SJSA1 (cell line): ENCODE results near the gene TOLLIP. TPM values are rescaled to one million over a fixed set of nuclear protein-coding genes. Genes with fewer than 3 reads are reported as not detected.

Source experiments
- DNase-seq, 2 experiments: peaks; one replicate each; pipeline ENCODE4 v3.0.0-alpha.2; 2015 to 2020; ENCODE audit warnings: low spot score in 2 of 2, low read depth in 1 of 2
- H3K27ac ChIP-seq: fragments of 250-450 bp; sonication (Bioruptor Pico); 2 replicates; pipeline ENCODE4 v1.5.1; 2020; ENCODE audit warnings: mild to moderate bottlenecking, moderate library complexity
- H3K27me3 ChIP-seq: fragments of 250-450 bp; sonication (Bioruptor Pico); replicated peaks from 2 replicates; pipeline ENCODE4 v1.5.1; 2020; ENCODE audit warnings: mild to moderate bottlenecking, moderate library complexity
- H3K36me3 ChIP-seq: fragments of 250-450 bp; sonication (Bioruptor Pico); 2 replicates; pipeline ENCODE4 v1.5.1; 2020; ENCODE audit warnings: mild to moderate bottlenecking
- H3K4me1 ChIP-seq: fragments of 250-450 bp; sonication (Bioruptor Pico); replicated peaks from 2 replicates; pipeline ENCODE4 v1.6.1; 2021; ENCODE audit warnings: mild to moderate bottlenecking
- H3K4me3 ChIP-seq: fragments of 250-450 bp; sonication (Bioruptor Pico); 2 replicates; pipeline ENCODE4 v1.5.1; 2020; ENCODE audit warnings: mild to moderate bottlenecking
- H3K9me3 ChIP-seq: fragments of 250-450 bp; sonication (Bioruptor Pico); replicated peaks from 2 replicates; pipeline ENCODE4 v1.5.1; 2020; ENCODE audit warnings: mild to moderate bottlenecking
- total RNA-seq: library from RNA; depleted of rRNA; stranded (reverse); fragments of >200 nt; shearing (Covaris generic); gene quantifications from 2 replicates; pipeline ENCODE4 v1.2.3, GENCODE V29; 2014

TOLLIP gene
- total RNA-seq, 1 experiment from 2014 or later: 18.8 TPM

DNA sequence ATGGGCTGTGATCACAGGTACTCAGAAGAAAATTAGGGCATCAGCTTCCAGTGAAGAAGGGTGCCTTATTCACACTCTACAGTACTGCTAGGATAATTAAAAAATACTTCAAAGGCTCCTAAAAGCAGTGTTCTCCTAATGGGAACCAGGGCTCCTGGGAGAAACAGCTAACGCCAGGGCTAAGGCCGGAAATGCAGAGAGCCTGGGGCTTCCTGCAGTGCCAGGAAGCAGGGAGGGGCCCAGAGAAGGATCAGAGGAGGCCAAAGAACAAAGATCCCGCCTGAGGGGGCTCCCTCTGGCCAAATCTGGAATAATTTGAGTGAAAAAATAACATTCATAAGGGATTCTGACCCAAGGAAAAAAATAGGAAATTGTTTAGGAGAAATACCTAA is 27.5 kb downstream of the TOLLIP start:
- Histone ChIP-seq H3K27ac (no peak overlapping the region), H3K4me1 (no peaks in the 10 kb centered on the region), H3K9me3 (no peaks in the 10 kb centered on the region), H3K4me3 (no peak overlapping the region), H3K36me3 (no peaks in the 10 kb centered on the region), H3K27me3 (no peaks in the 10 kb centered on the region)
- DNase-seq: no peak

GRCh38 chr11:1281326-1281973 is 28.0 kb downstream of the TOLLIP start:
- H3K4me1 ChIP-seq: no peaks in the 10 kb centered on the region
- no peak for DNase-seq
- H3K36me3 ChIP-seq: no peaks in the 10 kb centered on the region
- no peak overlapping the region for H3K27ac ChIP-seq
- no peaks in the 10 kb centered on the region for H3K9me3 ChIP-seq
- H3K4me3 ChIP-seq: no peak overlapping the region
- no peaks in the 10 kb centered on the region for H3K27me3 ChIP-seq

- Histone ChIP-seq H3K9me3 (no peaks in the 10 kb centered on the region), H3K36me3 (no peaks in the 10 kb centered on the region), H3K4me3 (no peak overlapping the region), H3K4me1 (no peaks in the 10 kb centered on the region), H3K27me3 (no peaks in the 10 kb centered on the region), H3K27ac (no peak overlapping the region)
- no peak for DNase-seq
These were observed 29.1 kb downstream of the TOLLIP start for GRCh38 chr11:1280116-1281035.

GRCh38 chr11:1279674-1280055 is 29.8 kb downstream of the TOLLIP start:
- no peak overlapping the region for H3K4me3 ChIP-seq
- no peaks in the 10 kb centered on the region for H3K4me1 ChIP-seq
- no peak for DNase-seq
- H3K36me3 ChIP-seq: no peaks in the 10 kb centered on the region
- H3K9me3 ChIP-seq: no peaks in the 10 kb centered on the region
- H3K27ac ChIP-seq: no peak overlapping the region
- H3K27me3 ChIP-seq: no peaks in the 10 kb centered on the region

- H3K36me3 ChIP-seq: no peaks in the 10 kb centered on the region
- no peaks in the 10 kb centered on the region for H3K9me3 ChIP-seq
- no peak overlapping the region for H3K27ac ChIP-seq
- DNase-seq: no peak
- H3K27me3 ChIP-seq: no peaks in the 10 kb centered on the region
- no peaks in the 10 kb centered on the region for H3K4me1 ChIP-seq
- H3K4me3 ChIP-seq: no peak overlapping the region
These were observed 30.4 kb downstream of the TOLLIP start for GRCh38 chr11:1278766-1279673.

DNA sequence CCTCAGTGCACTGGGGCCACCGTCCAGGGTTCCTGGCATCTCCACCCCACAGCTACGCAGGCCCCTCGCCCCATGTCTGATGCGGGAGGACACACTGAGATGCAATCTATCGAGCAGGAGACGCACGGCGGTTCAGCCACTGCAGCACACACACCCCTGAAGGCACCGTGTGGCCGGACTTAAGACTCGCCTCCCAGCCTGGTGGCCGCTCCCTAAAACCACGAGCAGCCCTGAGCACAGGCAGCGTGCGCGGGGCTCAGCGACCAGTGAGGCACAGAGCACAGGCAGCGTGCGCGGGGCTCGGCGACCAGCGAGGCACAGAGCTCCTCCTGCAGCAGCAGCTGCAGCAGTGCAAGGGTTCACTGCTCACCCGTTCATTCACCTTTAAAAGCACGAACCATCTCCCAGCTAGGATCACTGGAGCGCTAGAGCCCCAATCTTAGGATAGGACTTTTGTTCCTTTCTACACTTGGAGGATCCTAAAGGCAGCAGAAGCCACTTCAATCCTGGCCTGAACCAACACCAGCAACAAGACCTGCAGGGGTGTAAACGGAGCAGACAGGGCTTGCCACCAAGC is 31.4 kb downstream of the TOLLIP start:
- Histone ChIP-seq H3K4me3 (no peak overlapping the region), H3K27ac (no peak overlapping the region), H3K4me1 (no peaks in the 10 kb centered on the region), H3K9me3 (no peaks in the 10 kb centered on the region), H3K27me3 (no peaks in the 10 kb centered on the region), H3K36me3 (no peaks in the 10 kb centered on the region)
- DNase-seq: no peak

DNA sequence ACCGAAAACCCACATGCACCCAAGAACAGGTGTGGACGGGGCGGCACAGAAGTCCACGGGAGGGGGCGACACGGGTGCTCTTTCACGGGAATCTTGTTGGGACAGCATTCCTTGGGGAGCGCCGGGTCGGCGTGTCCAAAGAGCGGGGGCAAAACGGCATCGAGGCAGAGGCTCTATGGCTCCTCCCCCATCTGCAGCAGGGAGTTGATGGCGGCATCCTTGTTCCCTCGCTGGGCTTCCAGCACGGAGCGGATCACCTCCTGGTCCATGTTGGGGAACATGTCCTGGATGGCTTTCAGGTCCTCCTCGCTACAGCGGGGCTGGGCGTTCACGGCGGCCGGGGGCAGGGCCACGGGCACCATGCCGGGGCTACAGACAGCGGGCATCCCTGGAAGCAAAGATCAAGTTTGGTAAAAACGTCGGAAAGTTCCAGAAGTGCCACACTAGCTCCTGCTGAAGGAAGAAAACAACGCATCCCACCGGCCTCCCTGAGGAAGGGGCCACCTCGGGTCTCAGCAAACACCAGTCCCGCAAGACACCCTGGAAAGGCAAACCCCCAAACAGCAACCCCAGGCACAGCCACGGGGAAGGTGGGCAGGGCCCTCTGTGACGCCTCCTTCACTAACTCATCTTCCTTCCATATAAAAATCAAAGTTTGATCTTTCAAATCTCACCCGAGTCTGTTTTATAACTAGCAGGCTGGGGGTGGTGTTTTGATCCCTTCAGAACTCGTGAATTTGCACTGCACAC is 32.4 kb downstream of the TOLLIP start:
- no peaks in the 10 kb centered on the region for H3K36me3 ChIP-seq
- H3K4me3 ChIP-seq: no peak overlapping the region
- no peaks in the 10 kb centered on the region for H3K4me1 ChIP-seq
- no peak for DNase-seq
- no peaks in the 10 kb centered on the region for H3K27me3 ChIP-seq
- no peaks in the 10 kb centered on the region for H3K9me3 ChIP-seq
- H3K27ac ChIP-seq: no peak overlapping the region

- no peaks in the 10 kb centered on the region for H3K36me3 ChIP-seq
- DNase-seq: no peak
- no peaks in the 10 kb centered on the region for H3K27me3 ChIP-seq
- no peak overlapping the region for H3K4me3 ChIP-seq
- H3K27ac ChIP-seq: no peak overlapping the region
- H3K9me3 ChIP-seq: no peaks in the 10 kb centered on the region
- H3K4me1 ChIP-seq: no peaks in the 10 kb centered on the region
These were observed 33.2 kb downstream of the TOLLIP start for GRCh38 chr11:1276041-1276790.

DNA sequence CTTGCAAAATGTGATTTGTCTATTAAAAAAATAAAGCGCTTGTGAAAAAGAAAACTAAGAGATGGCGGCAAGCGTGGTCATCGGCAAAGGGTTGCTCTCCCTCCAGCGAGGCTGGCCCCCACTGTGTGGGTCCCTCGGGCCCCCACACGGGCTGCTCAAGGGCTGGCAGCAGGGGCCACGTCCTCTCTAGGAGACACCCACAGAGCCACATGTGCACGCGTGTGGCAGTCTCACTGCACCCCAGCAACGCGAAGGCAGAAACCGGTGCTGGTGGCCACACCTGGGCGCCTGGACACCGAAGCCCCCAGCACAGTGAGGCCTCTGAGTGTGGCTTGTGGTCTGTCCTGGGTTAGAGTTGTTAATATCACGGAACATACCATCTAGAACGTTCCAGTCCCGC is 34.4 kb downstream of the TOLLIP start:
- Histone ChIP-seq H3K9me3 (no peaks in the 10 kb centered on the region), H3K4me3 (no peak overlapping the region)
- DNase-seq: no peak

DNA sequence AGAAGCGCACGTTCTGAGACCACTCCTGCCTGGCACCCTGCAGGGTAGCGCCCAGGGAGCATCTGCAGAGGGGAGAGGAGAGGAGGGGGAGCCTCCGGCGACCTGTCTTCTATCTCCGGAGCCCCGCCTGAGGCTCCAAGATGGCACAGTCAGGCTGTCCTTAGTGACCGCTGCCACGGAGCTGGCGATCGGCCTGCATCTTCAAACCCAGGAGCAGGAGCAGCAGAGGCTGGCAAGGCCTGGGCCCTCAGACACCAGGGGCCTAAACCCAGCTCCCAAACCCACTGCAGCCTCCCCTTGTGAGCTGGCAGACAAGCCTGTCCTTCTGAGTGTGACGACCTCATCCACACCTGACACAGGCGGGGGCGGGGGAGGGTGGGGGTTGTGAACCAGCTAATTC is 34.9 kb downstream of the TOLLIP start:
- no peaks in the 10 kb centered on the region for H3K27me3 ChIP-seq
- DNase-seq: no peak
- H3K36me3 ChIP-seq: no peaks in the 10 kb centered on the region
- H3K9me3 ChIP-seq: no peaks in the 10 kb centered on the region
- no peak overlapping the region for H3K4me3 ChIP-seq
- no peaks in the 10 kb centered on the region for H3K4me1 ChIP-seq
- no peak overlapping the region for H3K27ac ChIP-seq

More for the DNA sequence above, 34.4 kb downstream of the TOLLIP start:
- H3K27ac ChIP-seq: no peak overlapping the region
- no peaks in the 10 kb centered on the region for H3K27me3 ChIP-seq
- no peaks in the 10 kb centered on the region for H3K4me1 ChIP-seq
- no peaks in the 10 kb centered on the region for H3K36me3 ChIP-seq

- no peak overlapping the region for H3K4me3 ChIP-seq
These were observed 36.9 kb downstream of the TOLLIP start for GRCh38 chr11:1272531-1272930.

DNA sequence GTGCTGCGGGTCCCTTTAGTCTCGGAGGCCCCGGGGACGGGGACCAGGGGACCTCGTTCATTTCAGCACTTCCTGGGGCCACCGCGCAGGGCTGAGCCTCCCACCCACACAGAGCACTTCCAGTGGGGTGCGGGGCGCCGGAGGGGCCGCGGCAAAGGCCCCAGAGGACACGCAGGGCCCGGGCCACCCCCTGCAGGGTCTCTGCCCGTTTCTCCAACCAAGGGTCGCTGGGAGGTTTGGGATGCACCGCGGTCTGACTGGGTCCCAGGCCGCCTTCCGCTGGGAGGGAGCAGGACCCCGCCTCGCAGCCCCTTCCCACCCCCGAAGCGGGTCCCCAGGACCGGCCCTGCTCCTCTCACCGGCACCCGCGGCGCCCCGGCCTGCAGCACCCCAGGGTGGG is 37.5 kb downstream of the TOLLIP start:
- no peaks in the 10 kb centered on the region for H3K4me1 ChIP-seq
- H3K4me3 ChIP-seq: no peak overlapping the region
- no peaks in the 10 kb centered on the region for H3K36me3 ChIP-seq
- H3K9me3 ChIP-seq: no peaks in the 10 kb centered on the region
- DNase-seq: no peak
- no peak overlapping the region for H3K27ac ChIP-seq
- no peaks in the 10 kb centered on the region for H3K27me3 ChIP-seq

More at GRCh38 chr11:1272531-1272930, 36.9 kb downstream of the TOLLIP start:
- no peaks in the 10 kb centered on the region for H3K9me3 ChIP-seq
- H3K36me3 ChIP-seq: no peaks in the 10 kb centered on the region
- no peaks in the 10 kb centered on the region for H3K27me3 ChIP-seq
- no peak overlapping the region for H3K27ac ChIP-seq
- H3K4me1 ChIP-seq: no peaks in the 10 kb centered on the region
- no peak for DNase-seq
